ENCODE data around the gene APOO. TPM values are rescaled to one million over a fixed set of nuclear protein-coding genes. Genes with fewer than 3 reads are reported as not detected.

Gene APOO
- total RNA-seq, 2 experiments from 2014 or later = 30.2 to 37.2 TPM

DNA sequence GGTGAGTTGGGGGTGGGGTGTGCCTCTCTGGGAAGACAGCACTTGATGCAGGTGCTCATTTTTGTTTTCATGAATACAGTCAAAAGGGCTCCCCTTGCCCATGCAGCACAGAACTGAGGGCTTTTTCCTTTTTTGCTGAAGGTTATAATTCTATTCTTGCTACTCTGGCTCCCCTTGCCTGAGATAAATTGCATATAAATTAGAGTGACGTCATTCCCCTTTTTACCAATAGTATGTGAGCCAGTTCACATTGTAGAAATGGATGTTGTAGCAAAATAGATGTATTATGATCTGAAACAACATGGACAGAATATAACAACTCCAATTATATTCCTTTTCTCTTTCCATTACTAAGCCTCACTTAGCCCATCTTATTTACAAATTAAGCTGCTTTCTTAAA, 28.4 kb upstream of the APOO start:
- DNase-seq (no peak), ATAC-seq (no peak)
- Mint-ChIP-seq H3K27me3 (no peaks in the 10 kb centered on the region), H3K36me3 (ENCODE audit: low read depth) (no peaks in the 10 kb centered on the region), H3K4me3 (no peak overlapping the region), H3K27ac (no peak overlapping the region), H3K4me1 (peaks cover 14% of the 10 kb centered on the region), H3K9me3 (ENCODE audit: low read depth) (no peaks in the 10 kb centered on the region)
- ChIA-PET POLR2A (no interaction called here), CTCF (no interaction called here)
- intact Hi-C loops (cut with DNase I, micrococcal nuclease) = no loop called here

GRCh38 chrX:23935106-23935505, 27.4 kb upstream of the APOO start:
- no peaks in the 10 kb centered on the region for H3K27me3 Mint-ChIP-seq
- H3K4me1 Mint-ChIP-seq = peaks cover 18% of the 10 kb centered on the region
- no peaks in the 10 kb centered on the region for H3K36me3 Mint-ChIP-seq (ENCODE audit: low read depth)
- intact Hi-C loops (cut with DNase I, micrococcal nuclease) = no loop called here
- no peak overlapping the region for H3K4me3 Mint-ChIP-seq
- CTCF ChIA-PET = no interaction called here
- ATAC-seq = no peak
- no peak overlapping the region for H3K27ac Mint-ChIP-seq
- DNase-seq = no peak
- no peaks in the 10 kb centered on the region for H3K9me3 Mint-ChIP-seq (ENCODE audit: low read depth)
- POLR2A ChIA-PET = no interaction called here

DNA sequence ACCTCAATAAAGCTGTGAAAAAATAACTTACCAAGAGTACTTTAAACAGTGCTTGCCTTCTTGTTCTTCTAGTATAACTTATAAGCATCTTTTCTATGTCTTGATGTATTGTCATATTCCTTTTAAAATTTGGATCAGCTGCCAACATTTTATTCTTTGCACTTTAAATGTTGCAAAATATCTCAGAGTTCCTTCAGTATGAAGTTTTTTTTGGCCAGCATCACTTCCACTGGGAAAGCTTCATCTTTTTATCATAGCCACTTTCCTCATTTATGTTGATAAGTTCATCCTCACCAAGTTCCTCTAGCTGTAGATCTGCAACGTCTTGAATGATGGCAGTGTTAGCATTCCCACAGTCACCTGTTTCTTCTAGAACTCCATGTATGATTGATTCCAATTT, 24.3 kb upstream of the APOO start:
- Mint-ChIP-seq H3K27ac (no peak overlapping the region), H3K4me1 (peaks cover 18% of the 10 kb centered on the region), H3K36me3 (ENCODE audit: low read depth) (no peaks in the 10 kb centered on the region), H3K9me3 (ENCODE audit: low read depth) (no peaks in the 10 kb centered on the region), H3K27me3 (no peaks in the 10 kb centered on the region), H3K4me3 (no peak overlapping the region)
- intact Hi-C loops (cut with DNase I, micrococcal nuclease) = no loop called here
- POLR2A ChIA-PET = no interaction called here
- DNase-seq (no peak), ATAC-seq (no peak)
- CTCF ChIA-PET = interaction anchor here (0.5 to 1.2 kb wide), 3 partner anchors 10 to 94 kb away, joined by 3 to 4 read pairs (median 4); no protein-coding TSS in a partner anchor

- Mint-ChIP-seq H3K4me1 (peaks cover 18% of the 10 kb centered on the region), H3K27me3 (no peaks in the 10 kb centered on the region), H3K27ac (peak overlapping the region; percentile 55), H3K36me3 (ENCODE audit: low read depth) (no peaks in the 10 kb centered on the region), H3K9me3 (ENCODE audit: low read depth) (no peaks in the 10 kb centered on the region), H3K4me3 (no peak overlapping the region)
- CTCF ChIA-PET = interaction anchor here (1.0 to 1.2 kb wide), 2 partner anchors 11 to 95 kb away, joined by 3 to 4 read pairs; no protein-coding TSS in a partner anchor
- DNase-seq = no peak
- POLR2A ChIA-PET = no interaction called here
- intact Hi-C loops (cut with DNase I, micrococcal nuclease) = no loop called here
- no peak for ATAC-seq
Observed at GRCh38 chrX:23930894-23931604, 23.3 kb upstream of the APOO start.

DNA sequence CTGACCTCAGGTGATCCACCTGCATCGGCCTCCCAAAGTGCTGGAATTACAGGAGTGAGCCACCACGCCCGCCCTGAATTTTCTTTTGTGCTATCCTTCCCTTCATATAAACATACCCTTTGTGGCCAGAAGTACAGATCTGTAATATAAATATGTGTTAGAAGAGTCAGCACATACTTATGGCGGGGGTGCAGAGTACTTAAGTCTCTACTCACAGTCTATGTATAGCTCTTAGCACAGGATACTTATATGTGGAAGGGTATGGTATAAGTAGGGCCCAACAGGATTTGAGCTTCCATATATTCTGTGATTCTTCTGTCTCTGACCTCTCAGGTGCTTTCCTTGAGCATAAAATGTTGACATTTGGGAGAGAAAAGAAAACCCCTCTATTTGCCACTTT, 18.3 kb upstream of the APOO start:
- Mint-ChIP-seq H3K27ac (no peak overlapping the region), H3K36me3 (ENCODE audit: low read depth) (no peaks in the 10 kb centered on the region), H3K9me3 (ENCODE audit: low read depth) (no peaks in the 10 kb centered on the region), H3K4me3 (no peak overlapping the region), H3K27me3 (no peaks in the 10 kb centered on the region), H3K4me1 (peaks cover 2% of the 10 kb centered on the region)
- CTCF ChIA-PET = no interaction called here
- POLR2A ChIA-PET = no interaction called here
- intact Hi-C loops (cut with DNase I, micrococcal nuclease) = no loop called here
- no peak for DNase-seq
- ATAC-seq = no peak

DNA sequence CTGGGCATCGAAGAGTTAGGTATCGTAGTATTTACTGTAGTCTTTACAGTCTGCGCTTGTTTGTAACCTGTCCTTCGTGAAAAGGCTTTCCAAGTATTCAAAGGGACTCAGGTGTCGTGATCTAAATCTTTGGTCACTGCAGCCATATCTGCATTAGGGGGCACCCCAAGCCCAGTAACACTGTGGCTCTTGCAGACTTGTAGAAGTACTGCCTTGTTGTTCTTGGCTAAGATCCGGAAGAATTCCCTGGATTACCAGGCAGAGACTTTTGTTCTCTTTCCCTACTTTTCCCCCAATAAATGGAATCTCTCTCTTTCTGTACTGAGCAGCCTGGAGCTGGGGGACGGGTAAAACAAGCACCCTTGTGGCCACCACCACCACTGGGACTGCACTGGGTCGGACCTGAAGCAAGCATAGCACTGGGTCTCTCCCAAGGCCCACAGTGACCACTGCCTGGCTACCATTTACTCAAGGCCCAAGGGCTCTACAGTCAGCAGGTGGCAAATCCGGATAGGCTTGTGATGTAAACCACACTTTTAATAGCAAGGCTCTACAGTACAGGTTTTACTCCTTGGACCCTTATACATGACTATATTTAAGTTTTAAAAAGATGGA, 12.1 kb upstream of the APOO start:
- no peak overlapping the region for H3K27ac Mint-ChIP-seq
- peaks cover 3% of the 10 kb centered on the region for H3K9me3 Mint-ChIP-seq (ENCODE audit: low read depth)
- no peaks in the 10 kb centered on the region for H3K27me3 Mint-ChIP-seq
- ChIA-PET CTCF (no interaction called here), POLR2A (no interaction called here)
- intact Hi-C loops (cut with DNase I, micrococcal nuclease) = no loop called here
- DNase-seq (no peak), ATAC-seq (no peak)
- H3K4me1 Mint-ChIP-seq = no peaks in the 10 kb centered on the region
- no peak overlapping the region for H3K4me3 Mint-ChIP-seq
- no peaks in the 10 kb centered on the region for H3K36me3 Mint-ChIP-seq (ENCODE audit: low read depth)

GRCh38 chrX:23919148-23919547, 11.4 kb upstream of the APOO start:
- H3K9me3 Mint-ChIP-seq (ENCODE audit: low read depth) = peaks cover 3% of the 10 kb centered on the region
- intact Hi-C loops (cut with DNase I, micrococcal nuclease) = no loop called here
- H3K27ac Mint-ChIP-seq = no peak overlapping the region
- no peaks in the 10 kb centered on the region for H3K4me1 Mint-ChIP-seq
- no peaks in the 10 kb centered on the region for H3K36me3 Mint-ChIP-seq (ENCODE audit: low read depth)
- H3K27me3 Mint-ChIP-seq = no peaks in the 10 kb centered on the region
- no peak overlapping the region for H3K4me3 Mint-ChIP-seq
- no peak for ATAC-seq
- DNase-seq = no peak
- ChIA-PET CTCF (no interaction called here), POLR2A (no interaction called here)

DNA sequence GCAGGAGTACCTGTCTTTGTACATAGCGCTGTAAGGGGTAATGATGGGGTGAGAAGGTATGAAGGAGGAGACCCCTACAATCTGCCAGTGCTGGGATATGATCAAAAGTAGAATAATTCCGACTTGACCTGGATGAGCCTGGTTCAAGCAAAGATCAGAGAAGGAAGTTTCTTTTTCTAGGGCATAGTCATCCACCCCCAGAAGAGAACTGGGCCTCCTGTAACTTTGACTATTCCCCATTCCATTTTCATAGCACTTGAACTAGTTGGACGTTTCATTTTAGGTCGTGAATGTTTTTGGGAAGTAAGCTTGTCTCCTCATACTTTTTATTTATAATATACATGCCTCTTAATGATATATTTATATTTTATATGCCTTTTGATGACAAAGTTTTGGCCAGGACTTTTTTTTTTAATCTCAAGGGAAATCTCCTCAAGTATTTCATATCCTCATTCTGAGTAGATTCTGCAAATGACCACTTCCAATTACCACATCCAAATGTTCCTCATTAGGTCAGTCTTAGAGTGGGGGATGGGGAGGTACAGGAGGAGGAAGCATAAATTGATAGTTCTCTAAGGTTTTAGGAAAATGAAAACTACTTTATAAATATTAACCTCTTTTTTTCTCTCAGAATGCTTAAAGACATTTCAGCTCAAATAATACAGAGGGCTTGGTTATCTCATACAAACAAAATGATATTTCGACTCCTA, 3.5 kb upstream of the APOO start:
- ATAC-seq (no peak), DNase-seq (no peak)
- Mint-ChIP-seq H3K27ac (no peak overlapping the region), H3K27me3 (no peaks in the 10 kb centered on the region), H3K4me1 (peaks cover 14% of the 10 kb centered on the region), H3K36me3 (ENCODE audit: low read depth) (no peaks in the 10 kb centered on the region), H3K9me3 (ENCODE audit: low read depth) (no peaks in the 10 kb centered on the region), H3K4me3 (no peak overlapping the region)
- POLR2A ChIA-PET = no interaction called here
- intact Hi-C loops (cut with DNase I, micrococcal nuclease) = no loop called here
- CTCF ChIA-PET = interaction anchor here (0.7 to 2.1 kb wide), 3 partner anchors 9 to 142 kb away, joined by 3 to 6 read pairs (median 3); no protein-coding TSS in a partner anchor

- no peak for ATAC-seq
- H3K4me1 Mint-ChIP-seq = peaks cover 18% of the 10 kb centered on the region
- no peaks in the 10 kb centered on the region for H3K36me3 Mint-ChIP-seq (ENCODE audit: low read depth)
- intact Hi-C loops (cut with DNase I, micrococcal nuclease) = loop anchor here (1.0 to 10.0 kb wide), 9 partner anchors 44 to 1924 kb away; partner anchors contain the start of gene EIF2S3 (in 2 of the 2)
- DNase-seq = peak; percentile 22
- H3K9me3 Mint-ChIP-seq (ENCODE audit: low read depth) = no peaks in the 10 kb centered on the region
- ChIA-PET POLR2A (interaction anchor here (1.1 kb wide), 1 partner anchor 126 kb away, joined by 4 read pairs; the partner anchor contains the start of gene SAT1), CTCF (interaction anchor here (0.6 to 4.0 kb wide), 15 partner anchors 13 to 295 kb away, joined by 3 to 24 read pairs (median 3); partner anchors contain the start of genes EIF2S3 and KLHL15)
- no peaks in the 10 kb centered on the region for H3K27me3 Mint-ChIP-seq
- H3K27ac Mint-ChIP-seq = peak overlapping the region; percentile 83
- H3K4me3 Mint-ChIP-seq = peak overlapping the region; percentile 61
Observed at GRCh38 chrX:23908219-23909004, 674 bp upstream of the APOO start.

GRCh38 chrX:23907111-23907497, 634 bp downstream of the APOO start:
- Mint-ChIP-seq H3K9me3 (ENCODE audit: low read depth) (no peaks in the 10 kb centered on the region), H3K4me3 (peak overlapping the region; percentile 75), H3K27me3 (no peaks in the 10 kb centered on the region), H3K4me1 (peaks cover 18% of the 10 kb centered on the region), H3K36me3 (ENCODE audit: low read depth) (no peaks in the 10 kb centered on the region), H3K27ac (peak overlapping the region; percentile 82)
- ChIA-PET POLR2A (interaction anchor here (0.6 to 1.7 kb wide), 4 partner anchors 9 to 147 kb away, joined by 3 to 9 read pairs (median 4); partner anchors contain the start of gene SAT1), CTCF (interaction anchor here (0.8 to 4.0 kb wide), 5 partner anchors 75 to 294 kb away, joined by 3 to 24 read pairs (median 4); partner anchors contain the start of genes EIF2S3, KLHL15 and SAT1)
- intact Hi-C loops (cut with DNase I, micrococcal nuclease) = loop anchor here (1.0 to 10.0 kb wide), 11 partner anchors 46 to 1922 kb away; partner anchors contain the start of genes SAT1 (in 2 of the 2), ACOT9 (in 1 of the 2) and PRDX4 (in 1 of the 2)
- DNase-seq (no peak), ATAC-seq (no peak)

DNA sequence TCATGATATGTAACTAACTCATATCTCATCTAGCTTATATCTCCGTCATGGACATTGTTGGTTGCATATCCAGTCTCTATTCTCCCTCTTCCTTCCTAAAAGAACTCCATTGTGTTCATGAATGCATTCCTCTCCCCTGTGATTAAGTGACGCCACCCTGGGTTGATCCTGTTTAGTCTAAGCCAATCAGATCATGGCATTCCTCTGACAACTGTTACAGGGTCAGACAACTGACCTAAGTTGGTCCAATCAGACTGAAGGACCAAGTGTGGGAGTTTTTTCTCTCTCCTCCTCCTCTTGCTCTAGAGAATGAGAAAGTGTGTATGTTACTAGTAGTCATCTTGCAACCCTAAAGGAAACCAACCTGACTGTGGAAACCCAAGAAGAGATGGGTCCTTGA, 3.6 kb downstream of the APOO start:
- no peak overlapping the region for H3K4me3 Mint-ChIP-seq
- DNase-seq (no peak), ATAC-seq (no peak)
- no peak overlapping the region for H3K27ac Mint-ChIP-seq
- H3K27me3 Mint-ChIP-seq = no peaks in the 10 kb centered on the region
- H3K36me3 Mint-ChIP-seq (ENCODE audit: low read depth) = no peaks in the 10 kb centered on the region
- H3K4me1 Mint-ChIP-seq = peaks cover 17% of the 10 kb centered on the region
- no peaks in the 10 kb centered on the region for H3K9me3 Mint-ChIP-seq (ENCODE audit: low read depth)
- intact Hi-C loops (cut with DNase I, micrococcal nuclease) = loop anchor here (10.0 kb wide), 2 partner anchors 1709 to 1919 kb away; no protein-coding TSS in a partner anchor
- CTCF ChIA-PET = interaction anchor here (0.7 kb wide), 2 partner anchors 136 to 150 kb away, joined by 3 read pairs; no protein-coding TSS in a partner anchor
- POLR2A ChIA-PET = no interaction called here

Data from activated CD4-positive, alpha-beta T cell treated with anti-CD3 and anti-CD28 coated beads for 36 hours (primary cell).